ENCODE data around the gene CRMP1.

GRCh38 chr4:5805270-5805669 is 87.6 kb downstream of the CRMP1 start:
- TF ChIP-seq, protein P1, sequence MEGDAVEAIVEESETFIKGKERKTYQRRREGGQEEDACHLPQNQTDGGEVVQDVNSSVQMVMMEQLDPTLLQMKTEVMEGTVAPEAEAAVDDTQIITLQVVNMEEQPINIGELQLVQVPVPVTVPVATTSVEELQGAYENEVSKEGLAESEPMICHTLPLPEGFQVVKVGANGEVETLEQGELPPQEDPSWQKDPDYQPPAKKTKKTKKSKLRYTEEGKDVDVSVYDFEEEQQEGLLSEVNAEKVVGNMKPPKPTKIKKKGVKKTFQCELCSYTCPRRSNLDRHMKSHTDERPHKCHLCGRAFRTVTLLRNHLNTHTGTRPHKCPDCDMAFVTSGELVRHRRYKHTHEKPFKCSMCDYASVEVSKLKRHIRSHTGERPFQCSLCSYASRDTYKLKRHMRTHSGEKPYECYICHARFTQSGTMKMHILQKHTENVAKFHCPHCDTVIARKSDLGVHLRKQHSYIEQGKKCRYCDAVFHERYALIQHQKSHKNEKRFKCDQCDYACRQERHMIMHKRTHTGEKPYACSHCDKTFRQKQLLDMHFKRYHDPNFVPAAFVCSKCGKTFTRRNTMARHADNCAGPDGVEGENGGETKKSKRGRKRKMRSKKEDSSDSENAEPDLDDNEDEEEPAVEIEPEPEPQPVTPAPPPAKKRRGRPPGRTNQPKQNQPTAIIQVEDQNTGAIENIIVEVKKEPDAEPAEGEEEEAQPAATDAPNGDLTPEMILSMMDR (IDR thresholded peaks at IDR 0.05): no peak
- no peak for TF ChIP-seq POLR2A (IDR thresholded peaks at IDR 0.05)

Data from thyroid gland (tissue), 4 donors.